GM18511 (cell line): ENCODE data around the gene TMC1.
A peak's percentile ranks its signal among the peaks of the same experiment; 100 is the strongest.
"Not testable (repeated sequence)": the region's sequence is repeated elsewhere in the genome, so short reads cannot be mapped to it uniquely, and the experiment has no call there.

Experiments used
- ATAC-seq: cut with Tn5 transposase; IDR thresholded peaks from one replicate; pipeline ENCODE4 v1.9.1; 2021; ENCODE audit warnings: mild to moderate bottlenecking, moderate library complexity; ENCODE audit not compliant: unreplicated experiment

The TMC1 gene

GRCh38 chr9:72524820-72525540 is 3.6 kb downstream of the TMC1 start:
- peak; percentile 43 for ATAC-seq

GRCh38 chr9:72526901-72527800 is 5.7 kb downstream of the TMC1 start:
- peak; percentile 87 for ATAC-seq

DNA sequence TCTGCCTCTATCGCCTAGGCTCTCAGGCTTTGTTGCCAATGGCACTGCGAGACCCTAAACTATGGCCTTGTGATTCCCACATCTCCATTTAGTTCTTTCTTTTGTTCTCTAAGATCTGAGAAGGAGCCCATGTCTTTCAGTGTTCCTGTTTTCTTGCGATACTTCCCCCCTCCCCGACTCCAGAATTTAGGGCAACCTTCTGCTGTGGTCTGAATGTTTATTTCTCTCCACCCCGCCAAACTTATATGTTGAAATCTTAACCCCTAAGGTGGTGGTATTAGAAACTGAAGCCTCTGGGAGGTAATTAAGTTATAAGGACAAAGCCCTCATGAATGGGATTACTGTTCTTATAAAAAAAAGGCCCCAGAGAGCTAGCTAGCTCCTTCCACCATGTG is 6.4 kb downstream of the TMC1 start:
- ATAC-seq = no peak

DNA sequence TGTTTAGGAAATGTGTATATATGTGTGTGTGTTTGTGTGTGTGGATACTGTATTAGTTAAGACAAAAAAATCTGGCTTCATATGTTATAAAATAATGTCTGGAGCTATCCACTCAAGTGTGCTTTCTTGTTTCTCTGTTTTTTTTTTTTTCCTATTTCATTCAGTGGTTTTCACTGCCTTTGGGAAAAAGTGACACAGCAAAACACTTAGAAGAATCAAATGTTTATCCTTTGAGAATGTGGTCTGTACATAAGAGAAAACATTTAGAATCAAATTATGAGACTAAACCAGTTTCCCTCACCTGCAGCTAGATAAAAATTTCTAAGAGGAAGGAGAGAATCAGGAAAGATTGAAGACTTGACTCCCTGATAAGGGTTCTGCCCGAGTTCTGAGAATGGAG is 8.1 kb downstream of the TMC1 start:
- no peak for ATAC-seq

DNA sequence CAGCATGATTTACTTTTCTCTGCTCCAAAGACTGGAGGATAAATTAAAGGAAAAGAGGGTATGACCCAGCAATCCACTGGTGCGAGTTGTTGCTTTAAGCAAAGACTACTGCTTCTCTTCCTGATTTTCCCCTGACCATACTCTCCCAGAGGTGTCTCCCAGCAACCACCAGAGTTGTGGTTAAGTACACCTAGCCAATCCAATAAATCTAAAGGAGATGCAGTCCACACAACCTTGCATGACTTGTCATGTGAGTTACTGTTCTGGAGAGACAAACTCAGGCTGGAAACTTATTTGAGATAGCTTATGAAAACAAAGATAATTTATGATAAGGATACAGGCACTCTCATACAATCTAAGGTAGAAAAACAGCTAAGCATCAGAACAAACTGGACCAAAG is 11.9 kb downstream of the TMC1 start:
- ATAC-seq = no peak

GRCh38 chr9:72534931-72535330 is 13.5 kb downstream of the TMC1 start:
- no peak for ATAC-seq

DNA sequence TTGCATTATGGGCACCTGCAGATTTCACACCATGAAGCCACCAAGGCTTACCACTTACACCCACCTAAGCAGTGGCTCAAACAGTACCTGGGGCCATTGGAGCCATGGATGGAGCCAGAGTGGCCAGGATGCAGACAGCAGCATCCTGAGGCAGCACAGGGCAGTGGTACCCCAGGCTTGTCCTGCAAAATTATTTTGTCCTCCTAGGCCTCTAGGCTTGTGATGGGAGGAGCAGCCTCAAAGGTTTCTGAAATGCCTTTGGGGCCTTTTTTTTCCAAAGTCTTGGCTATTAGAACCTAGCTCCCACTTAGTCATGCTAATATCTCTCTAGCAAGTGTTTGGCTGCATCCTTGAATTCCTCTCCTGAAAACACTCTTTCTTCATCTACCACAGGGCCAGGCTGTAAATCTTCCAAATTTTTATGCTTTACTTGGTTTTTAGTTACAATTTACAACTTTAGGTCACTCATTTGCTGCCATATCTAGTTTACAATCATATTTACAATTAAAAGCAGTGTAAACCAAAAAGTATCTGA is 15.7 kb downstream of the TMC1 start:
- no peak for ATAC-seq

DNA sequence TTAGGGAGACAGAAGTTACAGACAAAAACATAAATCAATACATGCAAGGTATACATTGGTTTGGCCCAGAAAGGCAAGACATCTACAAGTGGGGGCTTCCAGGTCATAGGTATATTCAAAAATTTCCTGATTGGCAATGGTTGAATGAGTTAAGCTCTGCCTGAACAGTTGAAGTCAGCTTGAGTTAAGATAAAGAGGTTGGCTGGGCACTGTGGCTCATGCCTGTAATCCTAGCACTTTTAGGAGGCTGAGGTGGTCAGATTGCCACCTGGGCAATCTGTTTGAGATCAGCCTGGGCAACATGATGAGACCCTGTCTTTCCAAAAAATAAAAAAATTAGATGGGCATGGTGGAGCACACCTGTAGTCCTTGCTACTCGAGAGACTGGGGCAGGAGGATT is 16.3 kb downstream of the TMC1 start:
- ATAC-seq = no peak

DNA sequence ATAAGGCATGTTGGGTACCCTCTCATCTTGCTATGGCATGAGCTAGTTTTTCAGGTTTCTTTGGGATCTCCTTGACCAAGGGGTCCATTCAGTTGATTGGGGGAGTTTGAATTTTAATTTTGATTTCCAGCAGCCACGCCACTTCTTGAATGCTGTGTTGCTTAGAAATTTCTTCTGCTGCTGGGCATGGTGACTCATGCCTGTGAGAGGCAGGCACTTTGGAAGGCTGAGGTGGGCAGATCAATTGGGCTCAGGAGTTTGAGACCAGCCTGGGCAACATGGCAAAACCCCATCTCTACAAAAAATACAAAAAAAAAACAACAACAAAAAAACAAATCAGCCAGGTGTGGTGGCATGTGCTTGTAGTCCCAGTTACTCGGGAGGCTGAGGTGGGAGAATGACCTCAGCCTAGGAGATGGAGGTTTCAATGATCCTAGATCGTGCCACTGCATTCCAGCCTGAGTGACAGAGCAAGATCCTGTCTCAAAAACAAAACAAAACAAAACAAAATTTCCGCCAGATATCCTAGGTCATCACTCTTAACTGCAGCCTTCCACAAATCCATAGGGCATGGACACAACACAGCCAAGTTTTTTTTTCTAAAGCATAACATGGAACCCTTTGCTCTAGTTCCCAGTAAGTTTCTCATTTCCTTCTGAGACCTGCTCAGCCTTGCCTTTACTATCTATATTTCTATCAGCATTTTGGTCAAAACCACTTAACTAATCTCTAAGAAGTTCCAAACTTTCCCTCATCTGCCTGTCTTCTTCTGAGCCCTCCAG is 17.7 kb downstream of the TMC1 start:
- ATAC-seq = no peak

DNA sequence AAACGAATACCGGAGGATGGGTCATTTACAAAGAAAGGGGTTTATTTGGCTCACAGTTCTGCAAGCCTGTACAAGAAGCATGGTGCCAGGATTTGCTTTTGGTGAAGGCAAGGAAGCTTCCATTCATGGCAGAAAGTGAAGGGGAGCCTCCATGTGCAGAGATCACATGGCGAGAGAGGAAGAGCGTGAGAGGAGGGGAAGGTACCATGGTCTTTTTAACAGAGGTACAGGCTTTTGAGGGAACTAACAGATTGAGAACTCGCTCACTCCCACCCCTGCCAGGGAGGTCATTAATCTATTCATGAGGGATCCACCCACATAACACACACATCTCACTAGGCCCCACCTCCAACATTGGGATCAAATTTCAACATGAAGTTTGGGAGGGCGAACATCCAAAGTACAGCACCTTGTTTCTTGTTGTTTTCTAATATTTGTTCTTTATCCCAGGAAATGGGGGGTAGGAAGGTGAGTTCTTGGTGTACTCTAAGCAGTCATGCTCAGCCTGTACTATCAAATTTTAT is 18.5 kb downstream of the TMC1 start:
- ATAC-seq = no peak

DNA sequence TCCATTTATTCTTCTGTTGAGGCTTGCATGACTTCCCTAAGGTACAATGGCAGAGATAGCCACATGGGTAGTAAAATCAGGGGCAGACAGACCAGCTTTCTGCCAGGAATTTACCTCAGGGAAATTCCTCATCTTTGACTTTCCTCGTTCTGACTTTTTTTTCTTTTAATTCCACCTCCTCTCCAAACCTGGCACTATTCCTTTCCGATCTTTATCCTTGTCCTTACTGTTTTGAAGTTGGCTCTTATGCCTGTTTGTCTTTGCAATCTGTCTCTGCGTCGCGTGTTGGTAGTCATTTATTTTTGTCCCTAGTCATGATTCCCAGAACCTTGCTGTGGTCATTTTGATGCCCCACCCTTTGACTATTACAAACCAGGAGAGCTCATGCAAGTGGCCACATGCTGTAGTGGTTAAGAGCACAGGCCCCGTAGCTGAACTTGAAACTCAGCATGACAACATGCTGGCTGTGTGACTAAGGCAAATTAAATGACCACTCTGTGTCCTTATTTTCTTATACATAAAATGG is 19.0 kb downstream of the TMC1 start:
- ATAC-seq = no peak

DNA sequence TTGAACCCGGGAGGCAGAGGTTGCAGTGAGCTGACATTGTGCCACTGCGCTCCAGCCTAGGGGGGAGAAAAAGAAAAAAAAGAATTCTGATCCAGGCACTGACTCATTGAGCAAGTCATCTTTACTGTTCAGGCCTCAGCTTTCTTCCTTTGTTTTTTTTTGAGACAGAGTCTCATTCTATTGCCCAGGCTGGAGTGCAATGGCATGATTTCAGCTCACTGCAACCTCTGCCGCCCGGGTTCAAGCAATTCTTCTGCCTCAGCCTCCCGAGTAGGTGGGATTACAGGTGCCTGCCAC is 21.1 kb downstream of the TMC1 start:
- ATAC-seq = not testable (repeated sequence)

DNA sequence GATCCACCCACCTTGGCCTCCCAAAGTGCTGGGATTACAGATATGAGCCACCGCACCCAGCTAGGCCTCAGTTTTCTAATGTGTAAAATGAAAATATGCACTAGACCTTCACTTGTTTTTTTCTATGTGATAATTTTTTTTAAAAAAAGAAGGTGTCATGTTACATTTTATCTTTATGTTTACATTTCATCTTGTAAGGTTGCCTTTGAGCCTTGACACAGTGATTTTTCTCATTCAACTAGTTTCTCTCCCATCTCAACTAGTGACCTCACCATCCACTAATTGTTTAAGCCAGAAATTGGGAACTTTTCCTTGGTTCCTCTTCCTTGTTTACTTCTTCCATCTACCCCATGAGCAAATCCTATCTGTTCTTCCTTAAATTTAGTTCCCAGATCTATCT is 21.5 kb downstream of the TMC1 start:
- no peak for ATAC-seq

GRCh38 chr9:72551306-72551705 is 29.9 kb downstream of the TMC1 start:
- no peak for ATAC-seq

DNA sequence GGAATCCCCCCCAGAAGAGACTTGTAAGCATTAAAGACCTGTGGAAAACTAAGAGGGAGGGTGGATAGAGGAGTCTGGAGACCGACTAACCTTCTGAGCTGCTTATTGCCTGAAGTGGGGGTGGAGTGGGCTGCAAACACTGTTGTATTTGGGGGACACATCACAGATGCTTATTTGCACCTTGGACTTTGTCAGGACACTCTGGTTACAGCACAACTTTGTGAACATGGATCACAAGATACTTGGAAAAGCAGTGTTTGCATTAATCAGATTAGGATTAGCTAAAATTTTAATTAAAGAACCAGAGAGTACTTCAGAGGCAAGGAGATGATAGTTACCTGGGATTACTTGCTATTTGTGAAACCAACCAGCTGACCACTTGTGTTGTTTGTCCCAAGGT is 30.9 kb downstream of the TMC1 start:
- no peak for ATAC-seq

- ATAC-seq = no peak
Measured at GRCh38 chr9:72554221-72554641, 32.8 kb downstream of the TMC1 start.

DNA sequence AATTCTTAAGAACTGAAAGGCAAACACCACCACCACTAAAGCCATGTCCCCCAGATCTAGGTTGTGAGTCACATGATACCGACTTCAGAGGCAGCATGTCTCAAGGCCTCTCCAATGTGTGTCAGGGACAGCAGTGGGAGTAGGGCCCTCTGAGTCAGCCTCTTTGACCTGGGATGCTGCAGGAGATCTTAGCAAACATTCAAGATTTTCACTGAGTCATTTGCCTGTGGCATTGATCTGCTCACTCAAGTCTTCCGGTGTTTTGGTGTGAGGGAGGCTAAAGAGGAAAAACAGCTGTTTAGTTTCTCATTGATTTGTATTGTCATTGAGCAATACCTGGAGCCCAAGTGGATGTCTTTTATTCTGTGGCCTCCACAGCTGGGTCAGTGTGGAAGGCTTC is 36.1 kb downstream of the TMC1 start:
- no peak for ATAC-seq

DNA sequence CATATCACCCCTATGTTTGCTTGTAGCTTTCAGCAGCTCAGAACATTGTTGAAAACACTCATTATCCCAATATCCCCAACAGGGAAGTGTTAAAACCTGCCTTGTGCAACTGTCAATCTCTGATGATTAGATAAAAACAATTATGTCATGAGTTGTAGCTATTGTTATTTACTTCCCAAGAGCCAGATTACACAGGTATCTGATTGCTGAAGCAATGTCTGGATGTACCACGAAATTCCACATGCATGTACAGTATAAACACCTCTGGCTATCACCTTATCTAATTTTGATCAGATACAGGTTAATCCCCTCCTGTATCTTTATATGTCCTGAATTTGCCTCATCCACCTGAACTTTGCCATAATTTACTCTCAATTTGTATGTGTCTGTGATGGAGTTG is 38.7 kb downstream of the TMC1 start:
- ATAC-seq = no peak

DNA sequence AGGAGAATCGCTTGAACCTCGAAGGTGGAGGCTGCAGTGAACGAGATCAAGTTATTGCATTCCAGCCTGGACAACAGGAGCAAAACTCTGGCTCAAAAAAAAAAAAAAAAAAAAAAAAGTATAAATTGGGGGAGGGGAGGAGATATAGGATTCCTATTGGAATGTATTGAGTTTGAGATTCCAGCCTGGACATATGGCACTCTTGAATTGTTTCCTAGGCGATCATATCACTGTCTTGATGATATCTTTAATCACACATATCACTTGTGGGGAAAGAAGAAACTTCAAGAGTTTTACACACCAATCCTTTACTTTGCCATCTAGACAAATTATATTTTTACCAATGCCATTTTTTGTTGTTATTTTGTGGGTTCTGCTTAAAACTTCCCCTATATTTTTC is 42.4 kb downstream of the TMC1 start:
- ATAC-seq = no peak

GRCh38 chr9:72564479-72565281 is 43.3 kb downstream of the TMC1 start:
- no peak for ATAC-seq
